B cell (primary cell): ENCODE data around the gene TNFRSF12A. TPM values are rescaled to one million over a fixed set of nuclear protein-coding genes. Genes with fewer than 3 reads are reported as not detected.

ENCODE experiments used
- ATAC-seq: fragments of 200-7000 bp; cut with Tn5 transposase; one replicate; pipeline ENCODE4 v1.10.0; 2021; ENCODE audit warnings: low read depth, mild to moderate bottlenecking, moderate number of reproducible peaks, moderate library complexity
- CTCF ChIA-PET: fragments of 350-600 bp; sonication (Branson Sonifier 250); formaldehyde crosslinking; loops from one replicate; lab custom pipeline; 2021; ENCODE audit warnings: antibody characterized with exemption, inconsistent platforms; lab: Charles Lee
- POLR2A ChIA-PET: fragments of 350-600 bp; sonication (Branson Sonifier 250); formaldehyde crosslinking; loops from one replicate; lab custom pipeline; 2021; ENCODE audit warnings: antibody characterized with exemption; lab: Charles Lee
- DNase-seq: peaks from one replicate; pipeline ENCODE4 v3.0.0; 2013
- H2AFZ ChIP-seq: 2 replicates; pipeline ENCODE4 v1.6.1; 2012; ENCODE audit warnings: mild to moderate bottlenecking, low read depth, low read length; ENCODE audit not compliant: insufficient read depth, poor library complexity, severe bottlenecking
- H3K27ac ChIP-seq, 2 donors: 1 replicate in 1 of 2; 2 replicates in 1 of 2; pipeline ENCODE4 v1.5.1; 2012 to 2013; ENCODE audit warnings: low read length in 2 of 2, mild to moderate bottlenecking in 2 of 2, moderate library complexity in 1 of 2
- H3K27me3 ChIP-seq, 4 experiments: fragments of 200-600 bp in 1 of 4; sonication (generic) in 1 of 4; replicated peaks in 1 of 4; 1 replicate in 2 of 4; 2 replicates in 2 of 4; pipeline versions ENCODE4 v1.6.1 to v1.7.0; 2013 to 2016; ENCODE audit warnings: low read length in 3 of 4, mild to moderate bottlenecking in 2 of 4, mixed read lengths in 1 of 4, moderate library complexity in 1 of 4; ENCODE audit not compliant: insufficient read depth in 4 of 4, control insufficient read depth in 3 of 4; ENCODE audit errors: control extremely low read depth in 1 of 4
- H3K36me3 ChIP-seq, 2 experiments: replicated peaks in 1 of 2; 1 replicate in 1 of 2; 2 replicates in 1 of 2; pipeline versions ENCODE4 v1.6.1 to v1.7.1; 2013; ENCODE audit warnings: low read length in 1 of 2; ENCODE audit not compliant: insufficient read depth in 2 of 2, control insufficient read depth in 1 of 2; ENCODE audit errors: control extremely low read depth in 1 of 2, extremely low read depth in 1 of 2
- H3K4me1 ChIP-seq, 2 donors: fragments of 200-600 bp in 1 of 2; sonication (generic) in 1 of 2; 1 replicate in 1 of 2; 2 replicates in 1 of 2; pipeline versions ENCODE4 v1.5.1 to v1.6.1; 2013 to 2017; ENCODE audit warnings: low read length in 2 of 2; ENCODE audit not compliant: control insufficient read depth in 2 of 2, insufficient read depth in 2 of 2
- H3K4me2 ChIP-seq: replicated peaks from 2 replicates; pipeline ENCODE3; 2012; ENCODE audit warnings: mild to moderate bottlenecking, low read depth, low read length; ENCODE audit not compliant: poor library complexity, severe bottlenecking
- H3K4me3 ChIP-seq, 5 experiments: fragments of 200-600 bp in 1 of 5; sonication (generic) in 1 of 5; 1 replicate in 3 of 5; 2 replicates in 2 of 5; pipeline versions ENCODE4 v1.5.1 to v1.7.0; 2011 to 2016; ENCODE audit warnings: low read length in 4 of 5, mild to moderate bottlenecking in 4 of 5, low read depth in 2 of 5, control low read depth in 1 of 5, moderate library complexity in 1 of 5; ENCODE audit not compliant: insufficient read depth in 1 of 5; ENCODE audit errors: control extremely low read depth in 1 of 5, extremely low read depth in 1 of 5
- H3K79me2 ChIP-seq: fragments of 200-600 bp; sonication (generic); one replicate; pipeline ENCODE4 v1.6.0; 2016; ENCODE audit warnings: low read length; ENCODE audit not compliant: control insufficient read depth, insufficient read depth
- H3K9ac ChIP-seq: fragments of 200-600 bp; sonication (generic); 2 replicates; pipeline ENCODE4 v1.6.1; 2017; ENCODE audit warnings: mild to moderate bottlenecking, low read length, moderate library complexity
- H3K9me3 ChIP-seq, 3 donors: one replicate each; pipeline versions ENCODE4 v1.6.1 to v1.7.1; 2013; ENCODE audit warnings: low read length in 2 of 3; ENCODE audit not compliant: control insufficient read depth in 2 of 3, insufficient read depth in 1 of 3; ENCODE audit errors: control extremely low read depth in 1 of 3
- H4K20me1 ChIP-seq: 2 replicates; pipeline ENCODE4 v1.6.0; 2012; ENCODE audit warnings: mild to moderate bottlenecking, low read length; ENCODE audit not compliant: insufficient read depth, control insufficient read depth, poor library complexity, severe bottlenecking
- H3K27ac Mint-ChIP-seq: one replicate; pipeline ENCODE4 v1.8.0; 2021; ENCODE audit warnings: mixed read lengths
- H3K27me3 Mint-ChIP-seq: one replicate; pipeline ENCODE4 v1.8.0; 2021; ENCODE audit warnings: mixed read lengths
- H3K4me1 Mint-ChIP-seq: one replicate; pipeline ENCODE4 v1.8.0; 2021; ENCODE audit warnings: mixed read lengths
- H3K4me3 Mint-ChIP-seq: one replicate; pipeline ENCODE4 v1.8.0; 2021; ENCODE audit warnings: mixed read lengths
- H3K9me3 Mint-ChIP-seq: one replicate; pipeline ENCODE4 v1.8.0; 2022; ENCODE audit warnings: mixed read lengths; ENCODE audit not compliant: insufficient read depth
- CTCF ChIP-seq: fragments of 200-600 bp; IDR thresholded peaks from one replicate; pipeline ENCODE4 v1.8.0; 2022; ENCODE audit warnings: antibody characterized with exemption, mild to moderate bottlenecking
- EZH2 ChIP-seq: IDR thresholded peaks from 2 replicates; pipeline ENCODE4 v1.6.1; 2012; ENCODE audit warnings: borderline replicate concordance, low read depth, mild to moderate bottlenecking, moderate library complexity, low read length; ENCODE audit not compliant: insufficient read depth, poor library complexity, severe bottlenecking
- WGBS: methylation state at CpG from one replicate; pipeline ENCODE4 v1.1.5; 2013; ENCODE audit warnings: missing lambda C conversion rate; ENCODE audit not compliant: insufficient coverage; 5-methylcytosine and 5-hydroxymethylcytosine counted together
- intact Hi-C: fragments of 100-400 bp; cut with micrococcal nuclease; formaldehyde crosslinking; loops from one replicate; pipeline ENCODE4 v1.10.0; 2022
- polyA plus RNA-seq: library from polyadenylated mRNA; depleted of rRNA; stranded (reverse); fragments of >200 nt; gene quantifications from 2 replicates; pipeline ENCODE4 v1.2.3, GENCODE V29; 2012
- total RNA-seq, 2 donors: library from RNA; stranded (reverse); fragments of 120-200 nt in 1 of 2; gene quantifications; 1 replicate in 1 of 2; 2 replicates in 1 of 2; pipeline versions ENCODE4 v1.2.3 to v1.2.4, GENCODE V29; 2013 to 2022

Gene TNFRSF12A
- total and polyA plus RNA-seq, 2 donors (not counting 1 experiment from before 2014, with no cell fraction given) = 0.61 to 1.3 TPM

- H3K4me1 ChIP-seq = peaks cover 37 to 54% of the 10 kb centered on the region in 2 donors
- peak overlapping the region; percentile 90 for H3K4me3 Mint-ChIP-seq
- 18% methylated on average over 20 of the region's 25 CpGs for WGBS
- H3K27ac Mint-ChIP-seq = peak overlapping the region; percentile 88
- peaks cover 43% of the 10 kb centered on the region for H3K4me1 Mint-ChIP-seq
- peak overlapping the region in 4 of 5 experiments; percentile 48 to 68 (median 59) for H3K4me3 ChIP-seq
- peaks cover 15% of the 10 kb centered on the region for H3K79me2 ChIP-seq
- H3K9ac ChIP-seq = peak overlapping the region; percentile 70
- DNase-seq (peak; percentile 83), ATAC-seq (peak; percentile 18)
- H2AFZ ChIP-seq = peak overlapping the region; percentile 58
- H4K20me1 ChIP-seq = peaks cover 14% of the 10 kb centered on the region
- peaks cover 0 to 11% of the 10 kb centered on the region in 2 experiments for H3K36me3 ChIP-seq
- no peak overlapping the region for H3K27ac ChIP-seq
- H3K9me3 Mint-ChIP-seq = no peaks in the 10 kb centered on the region
- peak overlapping the region; percentile 82 for H3K4me2 ChIP-seq
- peaks cover 0 to 4% (median 0%) of the 10 kb centered on the region in 3 donors for H3K9me3 ChIP-seq
- POLR2A ChIA-PET = interaction anchor here (0.6 to 2.1 kb wide), 4 partner anchors 16 to 137 kb away, joined by 4 to 9 read pairs (median 4); no protein-coding TSS in a partner anchor
- H3K27me3 Mint-ChIP-seq = peaks cover 6% of the 10 kb centered on the region
- CTCF ChIA-PET = interaction anchor here (1.9 to 6.9 kb wide), 4 partner anchors 9 to 27 kb away, joined by 5 to 61 read pairs (median 23); no protein-coding TSS in a partner anchor
- intact Hi-C loops = loop anchor here (1.0 to 10.0 kb wide), 7 partner anchors 38 to 1717 kb away; partner anchors contain the start of genes PAQR4, SRRM2, UBE2I and ZNF174
- peaks cover 0 to 19% (median 8%) of the 10 kb centered on the region in 4 experiments for H3K27me3 ChIP-seq
- TF ChIP-seq CTCF = peak; percentile 39
- no peak for TF ChIP-seq EZH2
Observed at GRCh38 chr16:3021449-3022207, 1.5 kb downstream of the TNFRSF12A start.
